GM19043 (cell line): ENCODE measurements around the gene SGIP1.
A peak's percentile ranks its signal among the peaks of the same experiment; 100 is the strongest.
"Not testable (repeated sequence)": the region's sequence is repeated elsewhere in the genome, so short reads cannot be mapped to it uniquely, and the experiment has no call there.

Experiments
- ATAC-seq: cut with Tn5 transposase; IDR thresholded peaks from one replicate; pipeline ENCODE4 v1.9.1; 2021; ENCODE audit warnings: low read depth; ENCODE audit not compliant: unreplicated experiment

Gene SGIP1

DNA sequence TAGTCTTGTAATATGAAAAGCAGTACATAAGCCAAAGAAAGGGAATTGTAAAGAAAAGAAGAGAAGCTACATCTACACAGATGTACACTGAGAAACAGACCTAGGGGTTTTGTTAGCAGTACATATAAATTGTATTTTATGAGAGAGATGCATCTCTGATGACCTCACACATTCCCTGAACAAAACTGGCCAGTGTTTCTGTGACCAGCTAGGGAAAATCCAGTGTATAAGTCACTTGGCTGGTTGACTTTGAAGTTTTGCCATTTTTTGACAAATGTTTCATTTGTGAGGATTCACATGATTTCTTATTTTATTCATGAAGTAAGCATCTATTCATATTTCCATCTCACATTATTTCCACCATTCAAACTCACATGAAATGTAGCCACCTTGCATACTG, 190.0 kb downstream of the SGIP1 start:
- no peak for ATAC-seq

DNA sequence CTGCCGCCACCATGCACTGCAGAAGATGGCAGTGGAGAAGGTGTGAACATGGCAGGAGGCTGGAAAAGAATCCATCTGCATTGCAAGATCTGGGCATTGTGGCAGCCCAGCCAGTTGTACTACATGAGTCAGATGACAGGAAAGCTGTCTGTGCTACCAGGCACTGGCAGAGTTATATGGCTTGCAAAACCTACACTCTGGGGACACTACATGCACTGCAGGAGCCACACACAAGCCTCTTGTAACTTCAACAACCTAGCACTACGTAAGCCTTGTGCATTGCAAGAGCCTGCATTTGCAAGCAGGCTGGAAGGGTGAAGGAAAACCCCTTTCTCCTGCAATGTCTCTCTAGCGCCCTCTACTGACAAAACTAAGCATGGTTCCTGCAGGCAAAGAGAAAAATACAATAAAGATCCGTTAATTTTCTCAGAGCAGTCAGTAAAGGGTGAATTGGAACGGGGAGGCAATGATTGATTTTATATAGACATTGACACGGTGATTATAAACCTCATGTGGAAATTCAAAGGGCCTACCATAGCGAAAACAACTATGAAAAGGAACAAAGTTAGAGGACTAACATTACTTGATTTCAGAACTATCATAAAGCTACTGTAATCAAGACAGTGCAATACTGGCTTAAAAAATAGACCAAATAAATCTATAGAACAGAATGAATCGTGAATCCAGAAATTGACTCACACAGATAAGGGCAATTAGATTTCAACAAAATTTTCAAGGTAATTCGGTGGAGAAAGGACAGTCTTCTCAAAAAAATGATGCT, 192.1 kb downstream of the SGIP1 start:
- ATAC-seq, result peak; percentile 82

GRCh38 chr1:66728021-66728420, 194.1 kb downstream of the SGIP1 start:
- no peak for ATAC-seq

DNA sequence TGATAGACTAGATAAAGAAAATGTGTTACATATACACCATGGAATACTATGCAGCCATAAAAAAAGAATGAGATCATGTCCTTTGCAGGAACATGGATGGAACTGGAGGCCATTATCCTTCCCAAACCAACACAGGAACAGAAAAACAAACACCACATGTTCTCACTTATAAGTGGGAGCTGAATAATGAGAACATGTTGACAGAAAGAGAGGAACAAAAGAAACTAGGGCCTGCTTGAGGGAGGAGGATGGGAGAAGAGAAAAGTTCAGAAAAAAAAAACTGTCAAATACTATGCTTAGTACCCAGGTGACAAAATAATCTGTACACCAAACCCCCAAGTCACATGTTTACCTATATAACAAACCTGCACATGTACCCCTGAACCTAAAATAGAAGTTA, 194.8 kb downstream of the SGIP1 start:
- not testable (repeated sequence) for ATAC-seq

DNA sequence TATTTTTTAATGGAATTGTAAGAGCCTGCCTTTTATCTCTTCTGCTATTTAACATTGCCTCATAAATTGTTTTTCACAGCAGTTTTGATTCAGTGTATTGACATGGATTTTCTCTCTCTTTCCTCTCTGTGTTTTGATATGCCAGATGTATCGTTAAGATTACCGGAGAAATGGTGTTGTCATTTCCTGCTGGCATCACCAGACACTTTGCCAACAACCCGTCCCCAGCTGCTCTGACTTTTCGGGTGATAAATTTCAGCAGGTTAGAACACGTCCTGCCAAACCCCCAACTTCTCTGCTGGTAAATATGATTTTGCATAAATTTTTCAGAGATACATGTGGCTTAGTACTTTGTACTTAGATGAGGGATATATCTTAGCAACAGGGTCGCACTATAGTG, 195.2 kb downstream of the SGIP1 start:
- ATAC-seq, result no peak

DNA sequence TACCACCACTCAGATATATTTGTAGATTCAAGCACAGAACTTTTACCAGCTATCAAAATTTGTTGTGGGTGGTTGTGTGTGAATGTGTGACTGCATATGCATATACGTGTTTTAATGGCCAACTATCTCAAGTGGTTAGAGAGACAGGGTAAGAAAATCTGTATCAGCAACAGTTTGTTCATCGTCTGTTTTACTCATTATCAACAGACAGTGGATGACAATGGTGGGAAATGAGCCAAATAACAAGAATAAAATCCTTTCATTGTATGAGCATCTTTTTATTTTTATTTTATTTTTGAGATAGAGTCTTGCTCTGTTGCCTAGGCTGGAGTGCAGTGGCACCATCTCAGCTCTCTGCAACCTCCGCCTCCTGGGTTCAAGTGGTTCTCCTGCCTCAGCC, 195.6 kb downstream of the SGIP1 start:
- ATAC-seq, result no peak

DNA sequence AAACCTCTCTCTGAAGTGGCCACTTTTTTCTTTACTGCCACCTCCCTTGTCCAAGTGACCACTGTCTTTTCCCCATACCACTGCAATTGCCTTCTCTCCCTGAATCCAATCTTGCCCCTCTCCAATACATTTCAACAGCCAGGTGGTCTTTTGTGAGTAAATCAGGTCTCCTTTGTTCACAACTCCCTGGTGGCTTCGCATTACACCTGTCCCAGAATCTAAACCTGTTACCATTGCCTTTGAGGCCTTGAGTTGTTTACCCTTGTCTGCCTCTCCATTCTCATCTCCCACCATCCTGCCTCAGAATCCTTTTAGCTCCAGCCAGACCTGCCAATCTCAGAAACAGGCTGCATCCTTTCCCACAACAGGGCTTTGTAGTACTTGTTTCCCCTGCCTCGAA, 196.5 kb downstream of the SGIP1 start:
- no peak for ATAC-seq

DNA sequence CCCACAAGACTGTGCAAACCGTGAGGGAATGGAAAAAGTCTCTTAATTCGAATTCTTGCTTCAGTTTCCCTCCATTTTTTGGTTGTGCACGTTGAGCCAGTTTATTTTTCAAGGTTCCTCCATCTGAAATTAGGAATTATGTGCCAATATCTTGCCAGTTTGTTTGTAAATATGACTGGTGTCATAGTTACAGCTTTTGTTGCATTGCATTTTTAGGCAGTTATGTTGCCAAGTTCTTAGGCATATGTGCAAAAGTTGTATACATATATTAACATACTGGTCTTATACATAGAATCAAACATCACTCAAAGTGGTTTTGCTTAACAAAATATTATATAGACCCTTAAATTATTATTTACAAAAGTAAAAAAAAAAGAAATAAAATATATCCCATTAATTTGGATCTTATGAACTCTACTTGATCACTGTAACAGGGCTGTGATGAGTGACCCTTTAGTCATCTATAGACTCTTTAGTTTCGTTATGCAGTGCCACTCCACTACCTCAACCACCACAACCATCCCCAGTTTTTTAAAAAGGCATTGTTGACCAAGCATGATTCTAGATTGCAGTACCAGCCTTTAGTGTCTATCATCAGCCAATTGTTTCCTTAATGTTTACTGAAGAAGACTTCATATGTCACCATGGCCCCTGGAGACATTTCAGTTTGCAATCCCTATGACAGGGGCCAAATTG, 197.4 kb downstream of the SGIP1 start:
- ATAC-seq, result no peak

DNA sequence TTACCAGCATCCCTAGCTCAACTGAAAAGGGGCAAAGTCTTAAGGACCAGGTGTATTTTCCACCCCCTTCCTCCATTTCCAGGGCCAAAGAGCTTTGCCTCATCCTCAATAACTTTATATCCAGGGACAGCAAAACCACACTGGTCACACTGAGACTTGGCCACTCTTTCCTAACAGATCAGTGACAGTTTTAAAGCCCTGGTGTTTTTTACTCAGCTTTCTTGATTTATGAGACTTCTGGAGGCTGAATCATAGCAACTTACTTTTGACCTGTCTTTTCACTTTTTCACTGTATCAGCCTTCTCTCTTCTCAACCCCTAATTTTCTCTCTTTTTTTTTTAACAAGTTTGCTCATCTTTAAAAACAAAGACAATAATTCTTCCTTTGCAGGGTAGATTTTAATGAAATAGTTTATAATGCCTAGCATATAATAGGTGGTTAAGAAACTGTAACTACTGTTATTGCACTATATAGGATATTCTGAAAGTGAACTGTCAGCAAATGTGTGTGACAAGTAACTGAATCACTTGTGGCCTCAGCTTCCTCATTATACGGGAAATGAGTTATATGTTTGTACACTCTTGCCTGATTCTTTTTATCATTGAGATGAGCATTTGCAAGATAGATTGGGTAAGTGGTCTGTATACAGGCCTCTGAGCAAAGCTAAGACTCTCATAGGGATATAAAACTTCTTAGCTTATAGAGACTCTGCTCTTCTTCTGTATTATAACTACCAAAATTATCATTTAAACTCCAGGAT, 198.6 kb downstream of the SGIP1 start:
- ATAC-seq, result peak; percentile 72

DNA sequence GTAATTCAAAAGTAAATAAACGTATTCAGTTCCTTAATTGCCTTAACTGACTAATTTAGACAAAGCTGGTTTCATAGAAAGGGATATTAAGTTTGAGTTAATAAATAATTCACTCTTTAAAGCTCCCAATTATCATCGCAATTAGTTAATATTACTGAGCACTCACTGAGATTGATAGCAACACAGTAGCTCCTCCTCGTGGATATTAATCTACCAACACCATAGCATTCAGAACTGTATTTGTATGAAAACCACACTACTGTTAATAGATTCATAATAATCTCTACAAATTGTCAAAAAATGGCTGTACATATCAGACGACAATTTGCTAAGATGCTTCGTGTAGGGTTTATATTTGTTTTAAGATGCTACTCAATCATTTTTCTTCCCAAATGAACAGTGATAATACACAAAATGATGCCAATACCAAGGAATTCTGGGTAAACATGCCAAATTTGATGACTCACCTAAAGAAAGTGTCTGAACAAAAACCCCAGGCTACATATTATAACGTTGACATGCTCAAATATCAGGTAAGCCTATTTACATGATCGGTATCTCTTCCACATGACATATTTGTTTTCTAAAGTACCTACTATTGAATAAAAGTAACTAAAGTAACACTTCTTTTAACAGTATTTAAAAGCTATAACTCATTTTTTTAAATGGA, 199.5 kb downstream of the SGIP1 start:
- no peak for ATAC-seq

DNA sequence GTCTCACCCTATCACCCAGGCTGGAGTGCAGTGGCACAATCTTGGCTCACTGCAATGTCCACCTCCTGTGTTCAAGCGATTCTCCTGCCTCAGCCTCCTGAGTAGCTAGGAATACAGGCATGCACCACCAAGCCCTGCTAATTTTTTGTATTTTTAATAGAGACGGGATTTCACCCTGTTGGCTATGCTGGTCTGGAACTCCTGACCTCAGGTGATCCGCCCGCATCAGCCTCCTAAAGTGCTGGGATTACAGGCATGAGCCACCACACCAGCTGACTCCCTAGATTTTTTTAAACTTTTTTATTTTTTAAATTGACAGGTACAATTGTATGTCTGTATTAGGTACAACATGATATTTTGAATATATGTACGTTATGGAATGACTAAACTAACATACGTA, 200.6 kb downstream of the SGIP1 start:
- not testable (repeated sequence) for ATAC-seq

DNA sequence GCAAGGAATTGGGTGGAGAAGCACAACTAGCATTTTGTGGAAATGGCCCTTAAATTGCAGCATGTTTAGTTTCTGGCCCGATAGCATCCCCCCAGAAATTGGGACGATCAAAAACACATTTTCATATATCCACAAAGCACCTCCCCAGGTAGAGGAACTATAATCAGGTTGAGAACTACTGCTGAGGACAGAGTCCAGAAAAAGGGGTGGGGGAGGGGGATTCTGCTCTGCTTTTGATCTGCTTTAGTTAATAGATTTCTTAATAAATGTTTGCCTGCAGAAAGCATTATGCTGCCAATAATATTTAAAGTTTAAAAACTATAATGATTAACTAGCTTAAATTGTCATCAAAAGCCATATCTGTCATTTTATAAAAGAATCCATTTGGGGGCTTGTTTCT, 203.9 kb downstream of the SGIP1 start:
- no peak for ATAC-seq

- peak; percentile 79 for ATAC-seq
Measured at GRCh38 chr1:66739401-66740157, 205.6 kb downstream of the SGIP1 start.

- ATAC-seq, result no peak
Measured at GRCh38 chr1:66745451-66745850, 211.5 kb downstream of the SGIP1 start.

- no peak for ATAC-seq
Measured at GRCh38 chr1:66747501-66747900, 213.5 kb downstream of the SGIP1 start.

- no peak for ATAC-seq
Measured at GRCh38 chr1:66750577-66750976, 216.6 kb downstream of the SGIP1 start.

DNA sequence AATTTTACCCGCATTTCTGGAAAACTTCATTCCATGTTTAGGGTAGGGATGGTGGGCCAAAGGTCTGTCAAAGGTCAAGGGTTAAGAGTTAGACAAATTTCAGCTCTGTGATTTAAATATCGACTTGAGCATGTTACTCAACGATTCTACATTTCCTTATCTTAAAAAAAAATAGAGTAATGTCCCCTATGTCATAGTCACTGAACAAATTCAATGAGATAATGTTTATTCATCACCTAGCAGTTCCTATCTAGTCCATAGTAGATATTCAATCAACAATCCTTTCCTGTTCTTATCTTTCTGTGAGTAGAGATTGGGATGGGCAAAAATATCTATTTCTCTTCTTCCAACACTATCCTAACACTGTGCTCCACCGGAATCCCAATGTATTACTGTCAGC, 217.2 kb downstream of the SGIP1 start:
- no peak for ATAC-seq

DNA sequence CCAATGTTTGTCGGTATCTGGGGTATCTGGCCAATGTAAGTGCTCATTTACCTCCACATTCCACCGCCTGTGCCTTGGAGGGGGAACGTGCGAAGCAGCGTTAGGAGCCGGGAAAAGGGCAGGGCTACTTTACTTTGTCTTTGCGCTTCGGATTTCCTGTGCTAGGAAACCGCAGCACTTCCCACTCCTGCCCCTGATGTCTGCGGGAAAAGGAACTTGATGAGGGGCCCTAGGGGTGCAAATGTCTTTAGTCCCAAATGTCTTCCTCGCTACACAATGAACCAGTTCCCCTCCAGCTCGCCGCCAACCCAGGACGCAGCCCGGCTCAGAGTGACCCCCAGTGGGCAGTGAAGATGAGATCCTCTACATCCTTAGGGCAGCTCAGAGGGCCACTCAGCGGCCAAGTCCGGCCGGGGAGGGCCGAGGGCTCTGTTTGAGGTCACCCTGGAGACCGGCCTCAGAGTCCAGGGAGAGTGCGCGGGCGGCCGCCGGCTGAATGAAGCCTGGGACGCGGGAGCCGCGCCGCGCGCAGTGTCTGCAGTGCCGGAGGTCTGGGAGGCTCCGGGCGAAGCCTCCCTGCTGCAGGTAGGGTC, 218.1 kb downstream of the SGIP1 start, which contains the start of gene DYNLT5:
Gene DYNLT5 (plus strand): TSS at position 460 of the 593 bp plus-strand sequence. CDS start 2,200 bp downstream, outside the sequence.
- ATAC-seq, result no peak

DNA sequence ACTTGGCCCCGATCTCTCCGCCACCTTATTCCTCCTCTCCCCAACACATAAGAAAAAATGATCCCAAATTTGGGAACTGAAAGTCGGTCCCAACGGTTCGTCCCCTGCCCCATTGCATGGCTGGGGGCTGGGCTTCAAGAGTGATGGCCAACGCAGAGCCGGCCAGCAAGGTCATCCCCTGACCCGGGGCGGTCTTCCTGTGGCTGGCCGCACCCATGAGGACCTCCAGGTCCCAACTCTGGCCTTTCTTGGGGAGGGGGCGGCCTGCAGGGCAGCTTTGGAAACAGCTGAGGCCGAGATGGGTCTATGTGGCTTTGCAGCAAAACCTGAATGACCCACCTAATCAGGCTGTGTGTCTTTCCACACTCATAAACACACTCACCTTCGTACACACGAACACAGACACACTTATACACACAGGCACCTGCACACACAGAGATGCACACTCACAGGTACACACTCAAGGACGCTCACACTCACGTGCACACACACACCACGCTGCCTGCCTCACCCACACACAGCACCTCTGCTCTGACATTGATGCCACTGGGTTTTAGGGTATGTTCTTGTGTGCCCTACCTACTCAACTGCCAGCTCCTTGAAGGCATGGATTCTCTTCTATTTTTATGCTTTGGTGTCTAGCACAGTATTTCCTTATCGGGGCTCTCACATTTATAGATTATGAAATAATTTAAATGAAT, 218.9 kb downstream of the SGIP1 start:
- no peak for ATAC-seq
